GM21619 (cell line): ENCODE data around the gene TTLL10.

ENCODE experiments used
- ATAC-seq: cut with Tn5 transposase; IDR thresholded peaks from one replicate; pipeline ENCODE4 v1.9.1; 2021; ENCODE audit not compliant: unreplicated experiment

Gene TTLL10

GRCh38 chr1:1203561-1204424 is 30.1 kb downstream of the TTLL10 start:
- ATAC-seq, result no peak

GRCh38 chr1:1204425-1204920 is 30.8 kb downstream of the TTLL10 start:
- ATAC-seq, result no peak

GRCh38 chr1:1204998-1205768 is 31.5 kb downstream of the TTLL10 start:
- no peak for ATAC-seq

GRCh38 chr1:1205769-1206375 is 32.2 kb downstream of the TTLL10 start:
- no peak for ATAC-seq

GRCh38 chr1:1206376-1206965 is 32.8 kb downstream of the TTLL10 start, which contains the start of gene TNFRSF18:
Gene TNFRSF18, minus strand, starts transcription at chr1:1206592. Its CDS starts 21 bp downstream, at chr1:1206571.
- no peak for ATAC-seq

- ATAC-seq, result no peak
Measured at GRCh38 chr1:1206966-1207531, 33.4 kb downstream of the TTLL10 start.

- ATAC-seq, result no peak
Measured at GRCh38 chr1:1207571-1207892, 33.9 kb downstream of the TTLL10 start.

- ATAC-seq, result no peak
Measured at GRCh38 chr1:1208713-1209433, 35.2 kb downstream of the TTLL10 start.

GRCh38 chr1:1210726-1211540 is 37.3 kb downstream of the TTLL10 start:
- no peak for ATAC-seq

GRCh38 chr1:1211541-1212441 is 38.1 kb downstream of the TTLL10 start:
- no peak for ATAC-seq

- ATAC-seq, result no peak
Measured at GRCh38 chr1:1212780-1213344, 39.2 kb downstream of the TTLL10 start.

GRCh38 chr1:1213345-1214265 is 39.9 kb downstream of the TTLL10 start, which contains the start of gene TNFRSF4:
Gene TNFRSF4, minus strand, starts transcription at chr1:1214153. Its CDS starts 26 bp downstream, at chr1:1214127.
- ATAC-seq, result no peak

GRCh38 chr1:1215080-1215676 is 41.5 kb downstream of the TTLL10 start:
- ATAC-seq, result no peak

- no peak for ATAC-seq
Measured at GRCh38 chr1:1215881-1216605, 42.4 kb downstream of the TTLL10 start.

- ATAC-seq, result no peak
Measured at GRCh38 chr1:1216770-1217620, 43.3 kb downstream of the TTLL10 start.
